ENCODE results near the gene CDKAL1.

The CDKAL1 gene

DNA sequence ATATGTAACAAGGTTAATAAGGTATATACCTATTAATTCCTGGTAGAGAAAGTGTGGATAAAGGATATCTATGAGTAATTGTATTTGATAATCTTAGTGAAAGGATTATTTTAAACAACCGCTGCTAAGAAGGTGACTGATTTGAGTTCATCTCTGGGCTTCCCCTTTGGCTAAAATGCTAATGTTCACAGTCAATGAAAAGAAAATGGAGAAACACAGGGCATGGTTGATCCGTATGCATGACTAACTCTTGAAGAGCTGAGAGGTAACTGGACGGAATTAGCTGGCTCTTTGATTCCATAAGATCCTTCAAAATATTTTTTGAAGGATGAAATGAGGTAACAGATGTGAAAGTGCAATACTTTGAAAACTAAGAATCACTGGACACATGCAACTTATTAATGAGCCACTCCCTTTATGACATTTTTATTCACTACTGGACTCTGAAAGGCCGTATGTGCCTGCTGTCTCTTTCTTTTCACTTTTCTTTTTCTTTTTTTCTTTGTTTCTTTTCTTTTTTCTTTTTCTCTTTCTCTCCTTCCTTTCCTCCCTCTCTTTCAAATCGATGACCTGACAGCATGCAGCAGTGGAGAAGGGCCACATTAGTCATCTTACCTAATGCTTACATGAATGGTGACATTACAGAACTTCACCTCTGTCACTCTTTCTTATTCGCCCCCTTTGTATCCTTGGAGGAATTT lies 464.6 kb downstream of the CDKAL1 start:
- H3K27me3 Mint-ChIP-seq, result no peaks in the 10 kb centered on the region
- intact Hi-C loops (cut with micrococcal nuclease), result no loop called here
- H3K36me3 Mint-ChIP-seq (ENCODE audit: low read depth), result peaks cover 26% of the 10 kb centered on the region
- H3K4me1 Mint-ChIP-seq (ENCODE audit: low read depth), result no peaks in the 10 kb centered on the region
- peaks cover 15% of the 10 kb centered on the region for H3K9me3 Mint-ChIP-seq
- H3K27ac Mint-ChIP-seq, result no peak overlapping the region
- H3K4me3 Mint-ChIP-seq, result no peak overlapping the region

DNA sequence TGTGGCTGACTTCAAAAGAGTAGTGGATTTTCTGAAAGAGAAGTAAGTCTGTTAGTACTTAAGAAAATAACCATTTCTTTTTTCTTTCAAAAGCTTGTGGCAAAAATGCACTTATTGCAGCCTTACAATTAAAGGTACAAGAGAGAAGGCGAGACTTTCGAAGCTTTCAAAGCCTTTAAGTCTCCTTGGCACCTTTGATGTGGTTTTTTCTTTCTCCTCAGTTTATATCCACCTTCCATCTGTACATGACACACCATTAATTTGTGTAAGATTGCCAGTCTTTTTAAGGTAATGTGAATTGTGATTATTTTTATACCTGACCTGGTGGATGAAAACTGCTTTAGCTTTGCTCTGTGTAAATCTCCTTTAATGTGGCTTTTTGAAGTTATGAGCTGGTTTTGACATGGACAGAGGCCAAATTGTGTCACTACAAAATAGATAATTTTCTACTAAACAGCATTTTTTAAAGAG lies 466.1 kb downstream of the CDKAL1 start:
- Mint-ChIP-seq H3K27me3 (no peaks in the 10 kb centered on the region), H3K27ac (no peak overlapping the region), H3K36me3 (ENCODE audit: low read depth) (peaks cover 17% of the 10 kb centered on the region), H3K9me3 (peaks cover 3% of the 10 kb centered on the region), H3K4me1 (ENCODE audit: low read depth) (no peaks in the 10 kb centered on the region), H3K4me3 (no peak overlapping the region)
- intact Hi-C loops (cut with micrococcal nuclease), result no loop called here

DNA sequence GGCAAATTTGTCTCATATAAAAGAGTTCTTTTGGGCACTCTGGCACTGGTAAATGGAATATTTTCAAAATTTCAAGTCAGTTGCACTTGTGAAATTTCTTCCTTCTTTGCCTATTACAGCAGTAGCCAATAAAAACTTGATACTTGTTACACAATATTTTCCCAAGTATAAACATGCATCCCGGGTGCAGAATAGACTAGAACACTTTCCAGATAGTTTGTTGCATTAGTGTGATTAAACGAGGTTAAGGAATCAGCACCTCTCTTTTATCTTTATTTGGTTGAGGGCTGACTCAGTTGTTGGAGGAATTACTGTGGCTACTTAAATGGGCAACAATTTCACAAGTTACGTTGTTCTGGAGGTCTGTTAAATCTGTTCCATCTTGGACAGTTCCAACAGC lies 467.5 kb downstream of the CDKAL1 start:
- Mint-ChIP-seq H3K9me3 (no peaks in the 10 kb centered on the region), H3K36me3 (ENCODE audit: low read depth) (peaks cover 17% of the 10 kb centered on the region)
- intact Hi-C loops (cut with micrococcal nuclease), result no loop called here

DNA sequence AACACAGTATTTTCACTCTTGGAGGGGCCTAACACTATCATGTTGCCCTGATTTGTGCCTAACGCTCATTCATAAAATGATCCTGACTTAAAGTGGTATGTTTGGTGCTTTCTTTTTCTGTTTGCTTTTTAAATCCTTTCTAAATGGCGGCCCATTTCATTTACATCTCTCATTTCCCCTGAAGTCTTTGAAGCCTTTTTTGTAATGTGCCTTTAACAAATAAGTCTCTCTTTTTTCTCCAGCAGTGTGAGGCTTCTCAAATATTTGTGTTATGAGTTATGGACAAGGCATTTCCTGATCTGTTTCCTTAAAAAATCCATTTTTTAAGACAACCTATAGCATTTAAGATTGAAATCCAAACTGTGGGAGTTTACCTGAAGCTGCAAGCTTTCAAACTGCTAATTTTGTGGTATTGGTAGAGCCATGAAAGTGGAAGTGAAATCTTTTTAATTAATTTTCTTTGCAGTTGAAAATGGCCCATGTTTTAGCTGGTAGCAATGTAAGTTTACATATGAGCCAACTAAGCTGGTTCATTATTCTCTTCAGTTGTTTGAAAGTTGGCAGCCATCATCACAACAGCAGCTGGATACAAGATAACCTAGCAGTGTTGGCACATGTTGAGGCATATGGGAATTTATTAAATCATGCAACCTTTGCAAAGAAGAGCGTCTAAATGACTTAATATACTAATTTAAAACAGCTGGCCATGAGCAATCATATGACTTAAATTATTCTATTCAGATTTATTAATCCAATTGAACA lies 469.7 kb downstream of the CDKAL1 start:
- H3K27ac Mint-ChIP-seq, result no peak overlapping the region
- intact Hi-C loops (cut with micrococcal nuclease), result no loop called here

More for the DNA sequence above, 467.5 kb downstream of the CDKAL1 start:
- H3K27me3 Mint-ChIP-seq, result no peaks in the 10 kb centered on the region
- no peak overlapping the region for H3K4me3 Mint-ChIP-seq
- H3K4me1 Mint-ChIP-seq (ENCODE audit: low read depth), result no peaks in the 10 kb centered on the region
- no peak overlapping the region for H3K27ac Mint-ChIP-seq

DNA sequence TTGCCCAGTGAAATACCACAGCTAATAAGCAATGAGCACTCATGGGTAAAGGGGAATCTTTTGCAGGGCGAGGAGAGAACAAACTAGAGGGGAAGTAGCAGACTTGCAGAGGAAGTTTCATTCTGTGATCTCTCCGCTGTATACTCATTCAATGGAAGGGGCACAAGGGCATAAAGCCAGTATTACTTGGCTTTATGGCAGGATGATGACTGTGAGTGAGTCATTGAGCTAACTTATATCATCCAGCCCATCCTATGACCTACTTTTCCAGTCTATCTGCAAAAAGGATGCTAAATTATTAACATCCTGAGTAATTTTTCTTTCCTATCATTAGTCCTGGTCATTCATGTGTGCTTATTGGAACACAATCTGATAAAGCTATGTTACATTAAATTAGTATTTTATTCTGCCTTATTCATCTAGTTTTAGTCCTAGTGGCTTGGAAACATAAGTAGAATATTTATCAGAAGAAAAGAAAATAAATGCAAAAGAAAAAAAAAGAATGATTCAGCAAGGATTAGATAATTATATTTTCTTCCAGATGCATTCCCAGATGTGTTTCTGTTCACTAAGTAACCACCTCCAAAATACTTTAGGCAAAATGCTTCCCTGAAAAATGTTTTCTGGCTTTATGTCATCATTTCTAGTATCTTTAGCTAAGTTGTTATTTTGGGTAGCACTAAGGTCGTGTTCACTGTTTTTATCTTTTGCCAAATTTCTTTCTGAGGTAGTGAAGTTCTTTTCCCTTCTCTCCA lies 471.7 kb downstream of the CDKAL1 start:
- Mint-ChIP-seq H3K27me3 (no peaks in the 10 kb centered on the region), H3K27ac (no peak overlapping the region), H3K4me3 (no peak overlapping the region), H3K36me3 (ENCODE audit: low read depth) (peaks cover 13% of the 10 kb centered on the region), H3K9me3 (no peaks in the 10 kb centered on the region), H3K4me1 (ENCODE audit: low read depth) (no peaks in the 10 kb centered on the region)
- intact Hi-C loops (cut with micrococcal nuclease), result no loop called here

More for the DNA sequence above, 469.7 kb downstream of the CDKAL1 start:
- Mint-ChIP-seq H3K36me3 (ENCODE audit: low read depth) (peaks cover 17% of the 10 kb centered on the region), H3K27me3 (no peaks in the 10 kb centered on the region), H3K9me3 (no peaks in the 10 kb centered on the region), H3K4me3 (no peak overlapping the region), H3K4me1 (ENCODE audit: low read depth) (no peaks in the 10 kb centered on the region)

DNA sequence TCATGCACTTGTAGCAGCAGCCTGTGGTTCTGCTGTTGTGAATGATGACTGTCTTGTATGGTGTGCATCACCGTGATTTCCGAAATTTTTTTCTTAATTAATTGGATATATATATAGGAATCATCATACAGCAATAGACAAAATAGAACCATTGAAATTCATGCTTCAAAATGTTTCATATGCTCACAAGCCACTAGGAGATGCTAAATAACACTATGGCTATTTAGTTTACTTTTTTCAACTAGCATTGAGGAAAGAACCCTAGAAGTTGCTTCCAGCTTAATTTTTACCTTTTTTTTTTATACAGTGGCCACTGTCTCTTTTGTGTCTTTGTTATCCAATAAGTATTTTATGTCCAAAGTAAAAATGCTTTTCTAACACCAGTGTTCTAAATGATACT lies 485.4 kb downstream of the CDKAL1 start:
- Mint-ChIP-seq H3K27me3 (no peaks in the 10 kb centered on the region), H3K4me3 (no peak overlapping the region), H3K9me3 (no peaks in the 10 kb centered on the region), H3K27ac (no peak overlapping the region), H3K4me1 (ENCODE audit: low read depth) (no peaks in the 10 kb centered on the region), H3K36me3 (ENCODE audit: low read depth) (no peaks in the 10 kb centered on the region)
- intact Hi-C loops (cut with micrococcal nuclease), result no loop called here

- Mint-ChIP-seq H3K4me1 (ENCODE audit: low read depth) (no peaks in the 10 kb centered on the region), H3K9me3 (peaks cover 11% of the 10 kb centered on the region), H3K27ac (no peak overlapping the region), H3K36me3 (ENCODE audit: low read depth) (peaks cover 8% of the 10 kb centered on the region), H3K27me3 (no peaks in the 10 kb centered on the region), H3K4me3 (no peak overlapping the region)
- intact Hi-C loops (cut with micrococcal nuclease), result no loop called here
Measured at GRCh38 chr6:21022343-21023107, 488.3 kb downstream of the CDKAL1 start.

DNA sequence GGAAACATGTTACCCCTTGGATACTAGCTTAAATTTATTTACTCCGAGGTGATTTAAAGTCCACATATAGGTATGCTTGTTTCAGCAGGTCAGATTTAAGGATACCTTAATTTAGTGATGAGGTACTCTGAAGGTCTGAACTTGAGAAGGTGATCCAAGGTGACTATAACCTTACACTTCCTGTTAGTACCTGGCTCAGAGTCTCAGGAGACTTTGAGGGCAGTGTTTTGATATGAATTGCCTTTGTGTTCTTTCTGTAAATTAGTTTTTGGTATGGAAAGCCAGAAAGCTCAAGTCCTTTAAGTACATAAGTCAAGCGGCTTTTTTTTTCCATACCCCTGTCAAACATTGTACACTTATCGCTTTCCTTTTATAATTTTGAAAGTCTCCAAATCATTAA lies 489.0 kb downstream of the CDKAL1 start:
- peaks cover 11% of the 10 kb centered on the region for H3K36me3 Mint-ChIP-seq (ENCODE audit: low read depth)
- H3K4me1 Mint-ChIP-seq (ENCODE audit: low read depth), result no peaks in the 10 kb centered on the region
- no peaks in the 10 kb centered on the region for H3K27me3 Mint-ChIP-seq
- intact Hi-C loops (cut with micrococcal nuclease), result no loop called here
- H3K9me3 Mint-ChIP-seq, result peaks cover 14% of the 10 kb centered on the region
- H3K4me3 Mint-ChIP-seq, result no peak overlapping the region
- H3K27ac Mint-ChIP-seq, result no peak overlapping the region

- no peaks in the 10 kb centered on the region for H3K27me3 Mint-ChIP-seq
- intact Hi-C loops (cut with micrococcal nuclease), result no loop called here
- H3K4me3 Mint-ChIP-seq, result no peak overlapping the region
- peaks cover 11% of the 10 kb centered on the region for H3K36me3 Mint-ChIP-seq (ENCODE audit: low read depth)
- no peak overlapping the region for H3K27ac Mint-ChIP-seq
- H3K9me3 Mint-ChIP-seq, result peaks cover 14% of the 10 kb centered on the region
- H3K4me1 Mint-ChIP-seq (ENCODE audit: low read depth), result no peaks in the 10 kb centered on the region
Measured at GRCh38 chr6:21024616-21025015, 490.4 kb downstream of the CDKAL1 start.

DNA sequence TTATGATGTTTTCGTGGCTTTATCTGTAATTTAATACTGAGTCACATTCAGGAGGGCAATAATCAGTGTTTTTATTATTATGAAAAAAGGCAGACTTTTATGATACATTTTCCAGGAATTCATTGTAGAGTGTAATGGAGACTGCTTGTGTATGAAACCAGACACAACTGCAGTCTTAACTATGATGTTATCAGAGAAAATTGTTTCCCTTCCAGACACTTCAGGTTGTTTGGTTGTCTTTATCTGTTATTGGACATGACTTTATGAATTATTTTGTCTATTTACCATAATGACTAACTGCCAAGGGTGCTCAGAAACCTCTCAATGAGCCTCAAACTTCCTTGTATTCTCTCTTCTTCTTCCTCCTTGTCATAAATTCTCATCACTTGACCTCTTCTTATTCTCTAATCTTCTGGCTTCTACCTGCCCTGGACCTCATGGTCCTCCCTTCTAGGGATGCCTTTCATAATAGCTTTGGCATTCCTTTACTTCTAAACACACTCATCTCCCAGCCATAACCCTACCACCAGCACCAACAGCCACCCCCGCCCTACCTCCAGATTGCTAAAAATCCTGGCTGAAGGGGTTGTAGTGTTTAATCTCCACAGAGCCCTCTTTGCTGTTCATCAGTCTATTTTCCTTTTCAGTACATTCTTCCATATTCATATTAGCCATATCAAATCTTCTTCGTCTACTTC lies 492.5 kb downstream of the CDKAL1 start:
- peaks cover 11% of the 10 kb centered on the region for H3K36me3 Mint-ChIP-seq (ENCODE audit: low read depth)
- H3K4me1 Mint-ChIP-seq (ENCODE audit: low read depth), result no peaks in the 10 kb centered on the region
- no peak overlapping the region for H3K4me3 Mint-ChIP-seq
- intact Hi-C loops (cut with micrococcal nuclease), result no loop called here
- peaks cover 14% of the 10 kb centered on the region for H3K9me3 Mint-ChIP-seq
- H3K27me3 Mint-ChIP-seq, result no peaks in the 10 kb centered on the region
- no peak overlapping the region for H3K27ac Mint-ChIP-seq

- Mint-ChIP-seq H3K4me3 (no peak overlapping the region), H3K27ac (no peak overlapping the region), H3K36me3 (ENCODE audit: low read depth) (peaks cover 11% of the 10 kb centered on the region), H3K9me3 (peaks cover 14% of the 10 kb centered on the region), H3K27me3 (no peaks in the 10 kb centered on the region), H3K4me1 (ENCODE audit: low read depth) (no peaks in the 10 kb centered on the region)
- intact Hi-C loops (cut with micrococcal nuclease), result no loop called here
Measured at GRCh38 chr6:21027507-21027906, 493.2 kb downstream of the CDKAL1 start.

DNA sequence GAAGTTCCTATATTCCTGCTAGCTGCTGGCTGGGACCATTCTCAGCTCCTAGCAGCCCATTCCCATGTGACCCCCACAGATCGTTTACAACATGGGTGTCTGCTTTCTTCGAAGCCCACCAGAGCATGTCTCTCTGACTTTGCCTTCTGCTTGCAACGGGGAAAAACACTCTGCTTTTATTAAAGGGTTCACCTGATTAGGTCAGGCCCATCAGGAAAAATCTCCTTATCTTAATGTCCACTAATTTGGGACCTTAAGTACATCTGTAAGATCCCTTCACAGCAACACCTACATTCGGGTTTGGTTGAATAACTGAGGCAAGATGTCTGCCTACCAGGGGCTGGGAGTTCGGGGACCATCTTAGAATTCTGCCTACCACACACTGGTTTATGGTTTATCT lies 496.9 kb downstream of the CDKAL1 start:
- intact Hi-C loops (cut with micrococcal nuclease), result no loop called here
- H3K4me3 Mint-ChIP-seq, result no peak overlapping the region
- no peaks in the 10 kb centered on the region for H3K4me1 Mint-ChIP-seq (ENCODE audit: low read depth)
- no peaks in the 10 kb centered on the region for H3K27me3 Mint-ChIP-seq
- H3K36me3 Mint-ChIP-seq (ENCODE audit: low read depth), result peaks cover 11% of the 10 kb centered on the region
- peaks cover 14% of the 10 kb centered on the region for H3K9me3 Mint-ChIP-seq
- no peak overlapping the region for H3K27ac Mint-ChIP-seq

DNA sequence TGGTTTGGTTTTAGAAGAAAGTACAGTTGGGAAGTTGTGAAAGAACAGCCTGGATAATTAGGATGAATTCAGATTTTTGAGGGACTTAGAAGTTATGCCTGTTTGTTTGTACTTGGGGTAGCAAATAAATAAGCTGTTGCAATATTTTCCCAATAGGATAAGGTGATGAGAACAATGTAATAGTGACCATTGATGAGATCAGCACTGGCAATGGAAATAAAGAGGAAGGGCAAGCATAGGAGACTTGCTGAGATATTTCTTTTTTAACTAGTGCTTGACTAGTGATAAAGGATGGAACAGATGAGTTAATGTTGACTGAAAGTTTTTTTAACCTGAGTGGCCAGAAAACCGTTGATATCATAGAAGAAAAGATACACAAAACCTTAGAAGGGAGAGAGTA lies 498.8 kb downstream of the CDKAL1 start:
- Mint-ChIP-seq H3K27ac (no peak overlapping the region), H3K27me3 (no peaks in the 10 kb centered on the region), H3K4me3 (no peak overlapping the region), H3K4me1 (ENCODE audit: low read depth) (no peaks in the 10 kb centered on the region), H3K9me3 (no peaks in the 10 kb centered on the region), H3K36me3 (ENCODE audit: low read depth) (no peaks in the 10 kb centered on the region)
- intact Hi-C loops (cut with micrococcal nuclease), result no loop called here

Data from dendritic cell treated with granulocyte-macrophage colony-stimulating factor and Interleukin-4, amounts not matched to agents 40 ng/mL and 50 ng/mL, for 4 days (primary cell).